ENCODE results near the gene SYTL2.
"Not testable (repeated sequence)": the region's sequence is repeated elsewhere in the genome, so short reads cannot be mapped to it uniquely, and the experiment has no call there.

SYTL2 gene

GRCh38 chr11:85680897-85681296, 130.0 kb downstream of the SYTL2 start:
- 0 out of 2 replicates have a peak, but pooled peaks cover 5% of the 10 kb centered on the region for H3K27me3 ChIP-seq (ENCODE audit: low read depth, low read length)
- no peak overlapping the region for H3K27ac ChIP-seq (ENCODE audit: low read length)
- no peak overlapping the region for H3K9ac ChIP-seq (ENCODE audit: low read length)
- H3K79me2 ChIP-seq (ENCODE audit: low read length): no peaks in the 10 kb centered on the region
- H3K36me3 ChIP-seq (replicated peaks; ENCODE audit: low read depth, low read length): no peaks in the 10 kb centered on the region
- no peak for TF ChIP-seq EZH2phosphoT487 (IDR thresholded peaks at IDR 0.05; ENCODE audit: low read depth)
- TF ChIP-seq CTCF (IDR thresholded peaks at IDR 0.05; ENCODE audit: low read depth, low read length): no peak
- peaks cover 9% of the 10 kb centered on the region for H3K4me1 ChIP-seq (ENCODE audit: low read length)
- H3K9me3 ChIP-seq (ENCODE audit: insufficient read depth, low read length): no peaks in the 10 kb centered on the region
- H3K4me3 ChIP-seq (ENCODE audit: low read length): no peak overlapping the region
- no peaks in the 10 kb centered on the region for H4K20me1 ChIP-seq (ENCODE audit: insufficient read depth, low read length)
- H3K4me2 ChIP-seq (ENCODE audit: low read length): no peak overlapping the region
- no peak overlapping the region for H2AFZ ChIP-seq (ENCODE audit: low read depth, low read length)

- Histone ChIP-seq H3K27me3 (ENCODE audit: low read depth, low read length) (0 out of 2 replicates have a peak, but pooled peaks cover 5% of the 10 kb centered on the region), H3K9ac (ENCODE audit: low read length) (no peak overlapping the region), H3K4me1 (ENCODE audit: low read length) (peaks cover 9% of the 10 kb centered on the region), H3K4me2 (ENCODE audit: low read length) (no peak overlapping the region), H3K79me2 (ENCODE audit: low read length) (no peaks in the 10 kb centered on the region), H3K4me3 (ENCODE audit: low read length) (no peak overlapping the region), H3K9me3 (ENCODE audit: insufficient read depth, low read length) (no peaks in the 10 kb centered on the region), H2AFZ (ENCODE audit: low read depth, low read length) (no peak overlapping the region), H4K20me1 (ENCODE audit: insufficient read depth, low read length) (no peaks in the 10 kb centered on the region), H3K27ac (ENCODE audit: low read length) (no peak overlapping the region), H3K36me3 (replicated peaks; ENCODE audit: low read depth, low read length) (no peaks in the 10 kb centered on the region)
- no peak for TF ChIP-seq EZH2phosphoT487 (IDR thresholded peaks at IDR 0.05; ENCODE audit: low read depth)
- no peak for TF ChIP-seq CTCF (IDR thresholded peaks at IDR 0.05; ENCODE audit: low read depth, low read length)
These were observed 131.4 kb downstream of the SYTL2 start for GRCh38 chr11:85679576-85679975.

GRCh38 chr11:85673393-85673792, 137.5 kb downstream of the SYTL2 start:
- no peak overlapping the region for H3K27ac ChIP-seq (ENCODE audit: low read length)
- H3K4me3 ChIP-seq (ENCODE audit: low read length): no peak overlapping the region
- H3K9ac ChIP-seq (ENCODE audit: low read length): no peak overlapping the region
- H3K27me3 ChIP-seq (ENCODE audit: low read depth, low read length): no peaks in the 10 kb centered on the region
- H2AFZ ChIP-seq (ENCODE audit: low read depth, low read length): no peak overlapping the region
- no peak overlapping the region for H3K4me2 ChIP-seq (ENCODE audit: low read length)
- H4K20me1 ChIP-seq (ENCODE audit: insufficient read depth, low read length): no peaks in the 10 kb centered on the region
- no peaks in the 10 kb centered on the region for H3K36me3 ChIP-seq (replicated peaks; ENCODE audit: low read depth, low read length)
- no peak for TF ChIP-seq EZH2phosphoT487 (IDR thresholded peaks at IDR 0.05; ENCODE audit: low read depth)
- TF ChIP-seq CTCF (IDR thresholded peaks at IDR 0.05; ENCODE audit: low read depth, low read length): no peak
- no peaks in the 10 kb centered on the region for H3K4me1 ChIP-seq (ENCODE audit: low read length)
- no peaks in the 10 kb centered on the region for H3K79me2 ChIP-seq (ENCODE audit: low read length)
- no peaks in the 10 kb centered on the region for H3K9me3 ChIP-seq (ENCODE audit: insufficient read depth, low read length)

- Histone ChIP-seq H3K4me1 (ENCODE audit: low read length) (no peaks in the 10 kb centered on the region), H3K36me3 (replicated peaks; ENCODE audit: low read depth, low read length) (no peaks in the 10 kb centered on the region), H3K4me2 (ENCODE audit: low read length) (no peak overlapping the region), H3K27me3 (ENCODE audit: low read depth, low read length) (no peaks in the 10 kb centered on the region), H3K9ac (ENCODE audit: low read length) (no peak overlapping the region), H3K27ac (ENCODE audit: low read length) (no peak overlapping the region), H2AFZ (ENCODE audit: low read depth, low read length) (no peak overlapping the region), H3K9me3 (ENCODE audit: insufficient read depth, low read length) (no peaks in the 10 kb centered on the region), H3K4me3 (ENCODE audit: low read length) (no peak overlapping the region), H4K20me1 (ENCODE audit: insufficient read depth, low read length) (no peaks in the 10 kb centered on the region), H3K79me2 (ENCODE audit: low read length) (no peaks in the 10 kb centered on the region)
- TF ChIP-seq EZH2phosphoT487 (IDR thresholded peaks at IDR 0.05; ENCODE audit: low read depth) (no peak), CTCF (IDR thresholded peaks at IDR 0.05; ENCODE audit: low read depth, low read length) (no peak)
These were observed 138.6 kb downstream of the SYTL2 start for GRCh38 chr11:85672105-85672902.

GRCh38 chr11:85670949-85671663, 139.8 kb downstream of the SYTL2 start:
- not testable (repeated sequence) for H3K4me1 ChIP-seq (ENCODE audit: low read length); H3K79me2 ChIP-seq (ENCODE audit: low read length); H3K27ac ChIP-seq (ENCODE audit: low read length); H4K20me1 ChIP-seq (ENCODE audit: insufficient read depth, low read length); H3K4me3 ChIP-seq (ENCODE audit: low read length); H3K9me3 ChIP-seq (ENCODE audit: insufficient read depth, low read length); H3K9ac ChIP-seq (ENCODE audit: low read length); H3K27me3 ChIP-seq (ENCODE audit: low read depth, low read length); H3K36me3 ChIP-seq (replicated peaks; ENCODE audit: low read depth, low read length); H3K4me2 ChIP-seq (ENCODE audit: low read length); H2AFZ ChIP-seq (ENCODE audit: low read depth, low read length)

Measured in OCI-LY3 (cell line).